ENCODE measurements around the gene BIRC5.
A peak's percentile ranks its signal among the peaks of the same experiment; 100 is the strongest.

Gene BIRC5

GRCh38 chr17:78184351-78184750, 29.7 kb upstream of the BIRC5 start:
- DNase-seq, result no peak

- DNase-seq, result no peak
Observed at GRCh38 chr17:78184868-78185267, 29.2 kb upstream of the BIRC5 start.

GRCh38 chr17:78185981-78186691, 27.9 kb upstream of the BIRC5 start:
- no peak for DNase-seq

- peak; percentile 88 to 90 for DNase-seq
Observed at GRCh38 chr17:78186692-78187595, 27.1 kb upstream of the BIRC5 start, which contains the start of the genes AFMID and TK1. Gene AFMID (plus strand): TSS chr17:78187362. CDS start chr17:78187371, 9 bp downstream. Gene TK1 (minus strand): TSS chr17:78187052. CDS start chr17:78186994, 58 bp downstream.

GRCh38 chr17:78196716-78197115, 17.3 kb upstream of the BIRC5 start:
- DNase-seq, result no peak

- DNase-seq, result no peak
Observed at GRCh38 chr17:78197147-78197832, 16.8 kb upstream of the BIRC5 start.

- DNase-seq, result no peak
Observed at GRCh38 chr17:78200451-78200850, 13.6 kb upstream of the BIRC5 start.

GRCh38 chr17:78202666-78203065, 11.4 kb upstream of the BIRC5 start:
- no peak for DNase-seq

GRCh38 chr17:78204387-78205123, 9.5 kb upstream of the BIRC5 start:
- DNase-seq, result no peak

GRCh38 chr17:78205124-78205775, 8.8 kb upstream of the BIRC5 start:
- no peak for DNase-seq

GRCh38 chr17:78206298-78206697, 7.8 kb upstream of the BIRC5 start:
- DNase-seq, result no peak

GRCh38 chr17:78208486-78208885, 5.6 kb upstream of the BIRC5 start:
- no peak for DNase-seq

GRCh38 chr17:78210111-78210510, 3.9 kb upstream of the BIRC5 start:
- DNase-seq, result no peak

GRCh38 chr17:78211032-78211431, 3.0 kb upstream of the BIRC5 start:
- DNase-seq, result no peak

- no peak for DNase-seq
Observed at GRCh38 chr17:78214706-78215061, 631 bp downstream of the BIRC5 start.

- no peak for DNase-seq
Observed at GRCh38 chr17:78219396-78220150, 5.5 kb downstream of the BIRC5 start.

- no peak for DNase-seq
Observed at GRCh38 chr17:78223061-78223460, 9.0 kb downstream of the BIRC5 start.

- no peak for DNase-seq
Observed at GRCh38 chr17:78223765-78224164, 9.7 kb downstream of the BIRC5 start.

GRCh38 chr17:78224231-78225087, 10.4 kb downstream of the BIRC5 start:
- DNase-seq, result no peak

All from CD4-positive, alpha-beta T cell treated with Interleukin-1 beta for 1 hour (primary cell).